Spleen (tissue), 11 donors: ENCODE data around the gene CFAP210. TPM values are rescaled to one million over a fixed set of nuclear protein-coding genes. Genes with fewer than 3 reads are reported as not detected.

ENCODE experiments used
- DNase-seq: peaks from one replicate; pipeline ENCODE4 v3.0.0-alpha.2; 2020
- H3K27ac ChIP-seq, 8 donors: fragments of 200-600 bp; sonication (generic) in 7 of 8; 1 replicate in 4 of 8; 2 replicates in 4 of 8; pipeline versions ENCODE4 v1.5.0 to v1.8.0; 2016 to 2021; ENCODE audit warnings: inconsistent platforms in 4 of 8, mild to moderate bottlenecking in 4 of 8, moderate library complexity in 1 of 8
- H3K27me3 ChIP-seq, 7 donors: fragments of 200-600 bp; sonication (generic) in 6 of 7; replicated peaks in 1 of 7; 1 replicate in 4 of 7; 2 replicates in 3 of 7; pipeline versions ENCODE4 v1.5.0 to v1.8.0; 2016 to 2021; ENCODE audit warnings: inconsistent platforms in 3 of 7, mild to moderate bottlenecking in 1 of 7
- H3K36me3 ChIP-seq, 6 donors: fragments of 200-600 bp; sonication (generic) in 5 of 6; 1 replicate in 4 of 6; 2 replicates in 2 of 6; pipeline versions ENCODE4 v1.5.0 to v1.8.0; 2016 to 2021; ENCODE audit warnings: inconsistent platforms in 2 of 6
- H3K4me1 ChIP-seq, 6 donors: fragments of 200-600 bp; sonication (generic) in 5 of 6; 1 replicate in 3 of 6; 2 replicates in 3 of 6; pipeline versions ENCODE4 v1.5.0 to v1.8.0; 2016 to 2021; ENCODE audit warnings: inconsistent platforms in 3 of 6
- H3K4me3 ChIP-seq, 8 donors: fragments of 200-600 bp; sonication (generic) in 7 of 8; 1 replicate in 4 of 8; 2 replicates in 4 of 8; pipeline versions ENCODE4 v1.5.0 to v1.8.0; 2016 to 2021; ENCODE audit warnings: inconsistent platforms in 4 of 8, mild to moderate bottlenecking in 4 of 8, moderate library complexity in 2 of 8
- H3K9me3 ChIP-seq, 8 donors: fragments of 200-600 bp; sonication (generic) in 7 of 8; 1 replicate in 4 of 8; 2 replicates in 4 of 8; pipeline versions ENCODE4 v1.5.0 to v1.8.0; 2016 to 2021; ENCODE audit warnings: inconsistent platforms in 4 of 8
- POLR2A ChIP-seq, 3 donors: fragments of 450-650 bp; IDR thresholded peaks; one replicate each; pipeline ENCODE4 v1.5.1; 2017; ENCODE audit warnings: antibody characterized with exemption in 3 of 3, mild to moderate bottlenecking in 1 of 3
- POLR2AphosphoS5 ChIP-seq, 3 donors: sonication (generic); formaldehyde crosslinking; IDR thresholded peaks; one replicate each; pipeline ENCODE4 v1.5.1; 2017; ENCODE audit warnings: antibody characterized with exemption in 3 of 3
- WGBS, 5 donors: extraction: QIAGEN DNeasy Blood & Tissue Kit in 3 of 5; methylation state at CpG; one replicate each; pipeline versions ENCODE4 v1.1.5 to v1.1.7; 2013 to 2018; 5-methylcytosine and 5-hydroxymethylcytosine counted together
- intact Hi-C: fragments of 100-400 bp; cut with DNase I; formaldehyde crosslinking; loops from one replicate; pipeline ENCODE4 v1.15.0; 2023; ENCODE audit warnings: low total_unique reads
- polyA plus RNA-seq, 3 donors: library from polyadenylated mRNA; stranded (reverse); fragments of 200-250 nt; gene quantifications; one replicate each; pipeline ENCODE4 v1.2.1, GENCODE V29; 2013
- total RNA-seq, 7 donors: library from RNA; depleted of rRNA in 3 of 7; stranded (reverse); fragments of >200 nt in 3 of 7; fragmentation: NEBNext Ultra II Directional in 4 of 7; extraction: Animal tissue kit (Norgen Biotek cat#: 25700) in 4 of 7; gene quantifications; one replicate each; pipeline versions ENCODE4 v1.1.0 to v1.2.1, GENCODE V29; 2016 to 2021
- TF ChIP-seq, protein P1 (sequence below), 11 experiments: fragments of 200-600 bp in 7 of 11; fragments of 450-650 bp in 4 of 11; sonication (generic) in 4 of 11; IDR thresholded peaks in 8 of 11; conservative IDR thresholded peaks in 3 of 11; 1 replicate in 7 of 11; 2 replicates in 4 of 11; pipeline versions ENCODE4 v1.4.0 to v1.8.0; 2016 to 2021; ENCODE audit warnings: antibody characterized with exemption in 11 of 11, inconsistent platforms in 4 of 11, mild to moderate bottlenecking in 1 of 11
- donor health status: healthy with polysubstance abuse.
- donor health status: DM: no; HTN: no; CAD: no; lungs with moderate emphysema.
- donor health status: DM: no; HTN: no; CAD: no.
- donor health status: Bipolar disorder and iron deficiency.
- donor health status: healthy.
- donor health status: DM: no; HTN: no; CAD: no.
- donor health status: DM: yes; HTN: yes; CAD: no.

CFAP210 gene
- total and polyA plus RNA-seq, 10 donors, result 0.09 to 0.15 TPM; not detected in 8

DNA sequence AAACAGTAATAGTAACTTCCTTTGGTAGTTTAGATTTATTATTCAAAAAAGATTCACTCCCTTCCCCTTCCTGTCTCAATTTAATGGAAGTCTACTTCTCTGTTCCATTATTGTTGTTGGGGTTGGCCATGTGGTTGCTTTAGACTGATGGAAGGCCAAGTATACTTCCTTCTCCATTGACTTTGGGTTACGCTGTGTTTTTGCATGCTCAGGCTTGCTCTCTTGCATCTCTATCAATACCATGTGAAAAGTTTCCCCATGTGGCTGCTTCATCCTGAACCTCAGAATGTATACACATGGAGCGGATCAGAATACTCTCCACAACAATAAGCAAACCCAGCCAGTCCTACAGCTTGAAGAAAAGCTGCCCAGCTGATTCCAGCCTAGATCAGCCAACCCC lies 20.3 kb downstream of the CFAP210 start:
- no peaks in the 10 kb centered on the region for H3K36me3 ChIP-seq
- 94 to 98% (median 96%) methylated on average over 2 of the region's 2 CpGs for WGBS, 5 donors
- H3K9me3 ChIP-seq, result no peaks in the 10 kb centered on the region
- no peak overlapping the region for H3K27ac ChIP-seq
- H3K27me3 ChIP-seq, result peaks cover 0 to 6% (median 0%) of the 10 kb centered on the region in 7 donors
- intact Hi-C loops, result no loop called here
- TF ChIP-seq, protein P1, sequence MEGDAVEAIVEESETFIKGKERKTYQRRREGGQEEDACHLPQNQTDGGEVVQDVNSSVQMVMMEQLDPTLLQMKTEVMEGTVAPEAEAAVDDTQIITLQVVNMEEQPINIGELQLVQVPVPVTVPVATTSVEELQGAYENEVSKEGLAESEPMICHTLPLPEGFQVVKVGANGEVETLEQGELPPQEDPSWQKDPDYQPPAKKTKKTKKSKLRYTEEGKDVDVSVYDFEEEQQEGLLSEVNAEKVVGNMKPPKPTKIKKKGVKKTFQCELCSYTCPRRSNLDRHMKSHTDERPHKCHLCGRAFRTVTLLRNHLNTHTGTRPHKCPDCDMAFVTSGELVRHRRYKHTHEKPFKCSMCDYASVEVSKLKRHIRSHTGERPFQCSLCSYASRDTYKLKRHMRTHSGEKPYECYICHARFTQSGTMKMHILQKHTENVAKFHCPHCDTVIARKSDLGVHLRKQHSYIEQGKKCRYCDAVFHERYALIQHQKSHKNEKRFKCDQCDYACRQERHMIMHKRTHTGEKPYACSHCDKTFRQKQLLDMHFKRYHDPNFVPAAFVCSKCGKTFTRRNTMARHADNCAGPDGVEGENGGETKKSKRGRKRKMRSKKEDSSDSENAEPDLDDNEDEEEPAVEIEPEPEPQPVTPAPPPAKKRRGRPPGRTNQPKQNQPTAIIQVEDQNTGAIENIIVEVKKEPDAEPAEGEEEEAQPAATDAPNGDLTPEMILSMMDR (IDR thresholded peaks at IDR 0.05 in 8 of 11, conservative IDR thresholded peaks at IDR 0.05 in 3 of 11), result no peak
- no peak for TF ChIP-seq POLR2A (IDR thresholded peaks at IDR 0.05)
- no peak for TF ChIP-seq POLR2AphosphoS5 (IDR thresholded peaks at IDR 0.05)
- H3K4me1 ChIP-seq, result no peaks in the 10 kb centered on the region
- no peak overlapping the region for H3K4me3 ChIP-seq
- no peak for DNase-seq

DNA sequence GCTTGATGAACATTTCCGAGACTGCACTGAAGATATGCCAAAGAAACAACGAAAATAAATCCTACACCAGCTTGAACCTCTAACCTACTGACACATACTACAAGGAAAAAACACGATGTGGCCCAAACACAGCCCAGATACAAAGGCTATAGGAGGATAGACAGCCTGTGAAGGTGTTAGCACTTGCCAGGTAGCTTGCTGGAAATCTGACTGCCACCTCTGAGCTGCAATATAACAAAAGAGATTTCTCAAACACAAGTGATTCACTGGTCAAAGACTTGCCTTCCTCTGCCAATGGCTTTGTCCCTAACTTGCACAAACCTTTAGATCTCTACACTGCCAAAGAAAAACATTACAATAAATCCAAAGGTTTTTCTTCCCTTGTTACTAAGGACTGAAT lies 21.1 kb downstream of the CFAP210 start:
- peaks cover 0 to 6% (median 0%) of the 10 kb centered on the region in 7 donors for H3K27me3 ChIP-seq
- no peaks in the 10 kb centered on the region for H3K4me1 ChIP-seq
- DNase-seq, result no peak
- WGBS, 5 donors, result 60 to 78% (median 66%) methylated on average over 3 of the region's 3 CpGs
- no peak overlapping the region for H3K27ac ChIP-seq
- H3K4me3 ChIP-seq, result no peak overlapping the region
- TF ChIP-seq POLR2AphosphoS5 (IDR thresholded peaks at IDR 0.05) (no peak), POLR2A (IDR thresholded peaks at IDR 0.05) (no peak)
- TF ChIP-seq, protein P1 (IDR thresholded peaks at IDR 0.05 in 8 of 11, conservative IDR thresholded peaks at IDR 0.05 in 3 of 11), result no peak
- intact Hi-C loops, result no loop called here
- H3K36me3 ChIP-seq, result no peaks in the 10 kb centered on the region
- no peaks in the 10 kb centered on the region for H3K9me3 ChIP-seq

DNA sequence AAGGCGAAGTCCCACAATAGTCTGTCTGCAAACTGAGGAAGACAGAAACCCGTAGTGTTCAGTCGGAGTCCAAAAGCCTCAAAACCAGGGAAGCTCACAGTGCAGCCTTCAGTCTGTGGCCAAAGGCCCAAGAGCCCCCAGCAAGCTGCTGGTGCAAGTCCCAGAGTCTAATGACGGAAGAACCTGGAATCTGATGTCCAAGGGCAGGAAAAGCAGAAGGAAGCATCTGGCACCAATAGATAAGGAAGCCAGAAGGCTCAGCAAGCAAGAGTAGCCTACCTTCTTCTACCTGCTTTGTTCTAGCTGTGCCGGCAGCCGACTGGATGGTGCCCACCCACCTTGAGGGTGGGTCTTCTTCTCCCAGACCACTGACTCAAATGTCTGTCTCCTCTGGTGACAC lies 21.8 kb downstream of the CFAP210 start:
- Histone ChIP-seq H3K4me3 (no peak overlapping the region), H3K27me3 (peaks cover 0 to 6% (median 0%) of the 10 kb centered on the region in 7 donors), H3K9me3 (no peaks in the 10 kb centered on the region), H3K4me1 (no peaks in the 10 kb centered on the region), H3K27ac (no peak overlapping the region), H3K36me3 (no peaks in the 10 kb centered on the region)
- DNase-seq, result no peak
- WGBS, 5 donors, result 29 to 55% (median 45%) methylated on average over 6 of the region's 6 CpGs
- intact Hi-C loops, result no loop called here
- TF ChIP-seq POLR2AphosphoS5 (IDR thresholded peaks at IDR 0.05), result peak in 2 of 3 donors; percentile 34 to 78
- TF ChIP-seq, protein P1 (IDR thresholded peaks at IDR 0.05 in 8 of 11, conservative IDR thresholded peaks at IDR 0.05 in 3 of 11), result no peak

DNA sequence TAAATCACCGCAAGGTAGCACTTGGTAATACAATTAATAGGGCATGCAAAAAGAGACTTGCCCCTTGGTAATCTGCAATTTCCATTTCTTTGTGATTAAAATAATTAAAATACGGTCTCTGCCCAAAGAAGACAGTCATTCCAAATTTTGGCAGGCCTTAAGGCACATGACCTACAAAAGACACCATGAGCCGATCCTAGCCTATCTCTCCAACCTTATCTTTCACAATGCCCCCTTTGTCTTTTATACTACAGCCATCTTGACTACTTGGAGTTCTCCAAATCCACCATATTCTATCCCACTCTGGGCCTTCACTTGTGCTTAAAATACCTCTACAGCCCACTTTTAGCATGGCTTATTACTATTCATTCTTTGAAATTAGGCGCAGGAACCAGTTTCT lies 23.3 kb downstream of the CFAP210 start:
- intact Hi-C loops, result no loop called here
- no peak for DNase-seq

More for the DNA sequence above, 23.3 kb downstream of the CFAP210 start:
- H3K36me3 ChIP-seq, result no peaks in the 10 kb centered on the region
- WGBS, 5 donors, result 93 to 99% (median 94%) methylated on average over 4 of the region's 4 CpGs
- no peak overlapping the region for H3K4me3 ChIP-seq
- H3K27ac ChIP-seq, result no peak overlapping the region
- H3K27me3 ChIP-seq, result peaks cover 0 to 6% (median 0%) of the 10 kb centered on the region in 7 donors
- no peaks in the 10 kb centered on the region for H3K4me1 ChIP-seq
- TF ChIP-seq, protein P1 (IDR thresholded peaks at IDR 0.05 in 8 of 11, conservative IDR thresholded peaks at IDR 0.05 in 3 of 11), result no peak
- TF ChIP-seq POLR2AphosphoS5 (IDR thresholded peaks at IDR 0.05) (no peak), POLR2A (IDR thresholded peaks at IDR 0.05) (no peak)
- H3K9me3 ChIP-seq, result no peaks in the 10 kb centered on the region
